Measurements from ENCODE around the gene ANKH.

Gene ANKH

DNA sequence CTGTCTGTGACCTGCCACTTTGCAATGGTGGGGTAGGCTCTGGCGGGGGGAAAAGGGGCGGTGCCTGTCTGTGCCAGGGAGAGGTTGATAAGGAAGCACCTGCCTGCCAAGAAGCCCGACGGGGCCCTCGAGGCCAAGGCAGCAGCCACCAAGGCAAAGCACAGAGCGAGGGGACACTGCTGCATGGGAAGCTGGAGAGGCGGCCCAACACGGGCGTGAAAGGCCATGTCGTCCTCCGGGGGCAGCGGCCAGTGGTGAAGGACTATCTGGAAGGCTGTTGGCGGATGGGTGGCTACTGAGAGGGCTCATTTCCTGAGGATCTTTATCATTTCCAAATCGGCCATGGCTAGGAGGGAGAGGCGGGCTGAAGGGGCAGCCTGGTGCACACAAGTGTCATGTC lies 140.7 kb downstream of the ANKH start:
- no peak for DNase-seq

DNA sequence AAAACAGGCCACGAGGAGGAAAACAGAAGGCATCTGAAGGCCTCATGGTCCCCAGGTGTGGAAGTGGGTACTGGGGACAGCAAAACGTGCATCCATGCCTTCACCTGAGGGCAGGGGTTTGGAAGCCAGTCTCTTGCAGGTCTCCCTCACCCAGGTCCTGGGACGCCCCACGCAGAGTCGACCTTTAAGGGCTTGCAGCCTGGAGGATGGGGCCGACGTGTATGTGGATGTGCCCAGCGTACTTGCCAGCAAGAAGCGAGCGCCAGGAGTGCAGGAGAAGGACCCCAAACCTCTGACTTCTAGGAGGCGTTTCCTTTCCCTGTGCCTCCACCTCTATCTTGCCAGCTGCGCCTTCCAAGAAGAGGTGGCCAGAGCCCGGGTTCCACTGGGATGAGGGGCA lies 141.1 kb downstream of the ANKH start:
- DNase-seq, result no peak

DNA sequence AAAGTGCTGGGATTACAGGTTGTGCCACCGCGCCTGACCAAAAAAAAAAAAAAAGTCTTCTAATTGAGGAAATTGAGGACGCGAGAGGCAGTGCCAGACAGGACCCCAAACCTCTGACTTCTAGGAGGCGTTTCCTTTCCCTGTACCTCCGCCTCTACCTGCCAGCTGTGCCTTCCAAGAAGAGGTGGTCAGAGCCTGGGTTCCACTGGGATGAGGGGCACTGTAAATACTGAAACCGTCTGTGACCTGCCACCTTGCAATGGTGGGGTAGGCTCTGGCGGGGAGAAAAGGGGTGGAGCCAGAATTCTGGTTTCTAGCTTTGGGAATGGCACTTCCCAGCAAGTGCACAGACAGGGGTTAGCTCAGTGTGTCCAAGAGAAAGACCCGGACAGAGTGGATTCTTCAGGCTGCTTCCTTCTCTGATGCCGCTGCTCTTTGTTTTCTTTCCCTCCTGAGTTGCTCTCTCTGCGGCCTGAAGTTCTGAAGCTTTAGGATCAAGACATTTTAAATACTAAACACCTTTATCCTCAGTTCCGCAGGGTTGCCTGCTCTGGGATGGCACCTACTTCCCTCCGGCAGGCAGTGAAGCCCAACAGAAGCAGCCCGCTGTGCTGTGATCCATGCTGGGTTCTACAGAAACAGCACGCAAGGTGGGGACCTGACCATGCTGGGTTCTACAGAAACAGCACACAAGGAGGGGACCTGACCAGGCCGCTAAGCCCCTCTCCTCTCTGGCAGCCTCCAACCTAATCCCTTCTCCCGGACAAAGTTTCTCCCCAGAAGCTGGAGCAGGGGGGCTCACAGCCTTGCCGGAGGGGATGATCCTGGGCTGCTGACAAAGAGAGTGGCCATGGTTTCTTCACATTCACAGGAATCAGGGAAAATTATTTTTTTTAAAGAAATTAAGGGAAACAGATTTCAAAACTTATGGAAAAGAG lies 141.9 kb downstream of the ANKH start:
- DNase-seq, result no peak

DNA sequence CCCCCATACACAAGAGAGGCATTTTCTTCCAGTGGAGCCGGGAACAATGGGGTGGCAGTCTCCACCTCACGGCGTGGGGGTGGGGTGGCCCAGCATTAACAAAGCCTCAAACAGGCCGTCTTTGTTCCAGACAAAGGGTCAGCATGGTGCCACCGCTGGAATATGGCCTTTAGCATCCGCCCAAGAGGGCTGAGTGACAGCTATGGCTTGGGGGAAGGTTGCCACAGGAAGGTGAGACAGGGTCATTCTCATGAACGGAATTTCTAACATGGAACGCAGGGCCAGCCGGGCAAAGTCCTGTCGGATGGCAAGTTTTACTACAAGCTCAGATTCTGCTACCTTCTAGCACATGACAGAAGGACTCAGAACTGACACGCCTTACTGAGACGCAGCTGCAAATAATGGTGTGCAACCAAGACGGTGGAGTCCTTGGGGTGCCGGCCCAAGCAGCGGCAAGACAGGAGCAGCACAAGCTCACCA lies 143.1 kb downstream of the ANKH start:
- DNase-seq, result no peak

DNA sequence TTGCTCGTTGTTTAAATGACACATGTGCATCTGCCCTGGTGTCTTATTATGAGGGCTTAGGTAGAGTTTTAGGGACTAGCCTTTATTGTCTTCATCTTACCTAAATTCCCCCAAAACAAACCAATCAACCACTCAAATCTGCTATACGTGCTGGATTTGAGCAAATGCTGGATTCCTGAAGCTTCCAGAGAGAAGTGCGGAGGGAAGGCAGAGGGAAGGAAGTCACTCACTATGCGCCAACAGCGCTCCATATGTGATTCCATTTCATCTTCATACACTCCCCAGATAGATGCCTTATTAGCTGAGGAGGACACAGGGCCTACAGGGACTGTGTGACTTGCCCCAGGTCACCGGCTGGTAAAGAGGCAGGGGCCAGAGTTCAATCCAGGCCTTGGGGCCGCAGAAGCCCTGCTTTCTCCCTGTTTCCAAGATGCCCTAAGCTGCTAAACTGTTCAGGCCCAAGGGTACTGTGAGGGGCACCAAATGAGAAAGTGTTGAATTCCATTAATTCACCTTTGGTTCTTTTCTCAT lies 143.6 kb downstream of the ANKH start:
- DNase-seq, result no peak

DNA sequence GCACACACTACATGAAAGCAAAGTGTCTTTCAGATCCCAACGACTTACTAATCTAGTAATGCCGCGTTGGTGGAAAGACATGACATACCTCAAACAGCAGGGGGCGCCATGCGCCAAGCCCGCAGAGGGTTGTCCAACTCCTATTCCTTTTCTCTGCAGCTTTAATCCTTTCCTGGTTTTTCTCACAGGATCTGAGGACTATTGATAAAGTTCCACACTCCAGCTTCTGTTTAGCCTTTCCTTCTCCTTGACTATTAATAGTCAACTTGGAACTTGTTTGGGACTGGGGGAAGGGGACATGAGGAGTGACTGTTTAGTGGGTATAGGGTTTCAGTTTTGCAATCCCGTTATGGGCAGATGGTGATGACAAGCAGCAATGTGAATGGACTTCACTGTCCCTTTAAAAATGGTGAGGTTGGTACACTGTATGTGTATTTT lies 144.1 kb downstream of the ANKH start:
- peak; percentile 88 for DNase-seq

DNA sequence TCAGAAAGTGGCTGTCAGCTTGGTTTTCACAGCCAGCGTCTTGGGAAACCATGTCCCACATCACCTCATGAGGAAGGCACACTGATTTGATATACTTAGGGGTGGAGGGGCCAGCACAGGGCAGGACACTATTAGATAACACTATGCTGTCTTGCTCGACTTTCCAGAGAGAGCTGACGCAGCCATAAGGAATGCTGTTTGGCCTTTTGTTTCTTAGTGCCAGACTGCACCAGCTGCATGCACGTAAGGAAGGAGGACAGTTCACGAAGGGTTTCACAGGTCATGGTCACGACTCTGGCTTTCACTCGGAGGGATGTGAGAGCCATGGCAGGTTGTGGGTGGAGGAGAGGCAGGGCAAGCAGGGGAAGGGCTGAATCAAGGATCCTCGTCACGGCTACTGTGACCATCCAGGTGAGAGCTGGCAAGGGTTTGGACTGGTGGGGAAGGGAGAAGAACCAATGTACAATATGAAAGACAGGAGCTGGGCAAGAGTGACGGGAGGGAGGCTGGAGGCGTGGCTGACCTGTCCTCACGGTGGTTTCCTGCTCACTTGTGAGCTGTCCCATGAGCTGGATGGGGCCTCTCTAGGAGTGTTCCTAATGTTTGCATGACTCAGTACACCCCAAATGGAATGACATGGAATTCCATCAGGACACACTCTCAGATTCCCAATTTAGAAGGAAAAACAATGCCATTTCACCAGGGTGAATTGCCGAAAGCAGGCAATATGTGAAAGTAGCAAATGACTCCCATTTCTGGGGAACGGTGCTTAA lies 145.3 kb downstream of the ANKH start:
- DNase-seq, result no peak

DNA sequence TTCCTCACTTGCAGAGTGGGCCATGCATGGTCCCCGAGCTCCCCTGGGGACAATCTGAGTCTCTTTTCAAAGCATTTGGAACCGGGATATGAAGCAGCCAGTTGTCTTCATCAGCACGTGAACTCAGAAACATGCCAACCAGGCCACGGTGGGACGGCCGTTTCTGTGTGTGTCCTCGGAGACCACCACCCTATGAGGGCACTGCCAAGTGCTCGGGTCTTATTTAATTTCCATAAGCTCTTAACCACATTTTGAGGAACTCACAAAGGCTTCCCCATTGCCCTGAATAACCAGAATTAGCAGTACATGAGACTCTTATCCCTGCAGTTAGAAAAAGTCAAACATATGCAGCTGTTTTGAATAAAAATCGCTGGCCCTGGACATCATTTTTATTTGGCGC lies 146.9 kb downstream of the ANKH start:
- no peak for DNase-seq

DNA sequence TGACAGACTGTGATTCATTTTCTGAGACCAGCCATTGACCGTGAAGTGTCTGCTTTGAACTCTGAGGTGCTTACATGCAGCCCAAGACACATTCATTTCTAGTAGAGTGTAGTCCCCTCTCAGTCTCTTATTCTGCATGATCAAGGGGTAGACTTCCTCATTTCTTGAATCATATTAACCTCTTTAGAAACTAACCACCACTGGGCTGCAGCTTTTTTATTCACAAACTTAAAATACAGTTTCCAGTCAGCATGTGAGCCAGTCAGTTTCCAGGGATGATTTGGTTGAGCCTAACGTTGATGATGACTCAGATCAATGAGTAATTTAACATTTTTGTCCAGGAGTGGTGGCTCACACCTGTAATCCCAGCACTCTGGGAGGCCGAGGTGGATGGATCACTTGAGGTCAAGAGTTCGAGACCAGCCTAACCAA lies 147.9 kb downstream of the ANKH start:
- DNase-seq, result no peak

DNA sequence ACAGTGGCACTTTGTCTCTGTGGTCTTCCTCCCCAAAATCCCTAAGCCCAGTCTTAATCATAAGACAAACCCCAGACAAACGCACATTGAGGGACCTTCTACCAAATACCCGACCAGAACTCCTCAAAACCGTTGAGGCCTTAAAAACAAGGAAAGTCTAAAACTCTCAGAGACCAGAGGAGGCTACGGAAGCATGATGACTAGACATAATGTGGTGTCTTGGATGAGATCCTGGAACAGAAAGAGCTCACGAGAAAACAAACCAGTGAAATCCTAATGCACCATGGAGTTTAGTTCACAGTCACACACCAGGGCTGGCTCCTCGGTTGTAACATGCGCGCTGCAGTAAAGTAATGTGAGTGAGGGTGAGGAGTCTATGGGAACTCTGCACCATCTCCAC lies 148.7 kb downstream of the ANKH start:
- no peak for DNase-seq

DNA sequence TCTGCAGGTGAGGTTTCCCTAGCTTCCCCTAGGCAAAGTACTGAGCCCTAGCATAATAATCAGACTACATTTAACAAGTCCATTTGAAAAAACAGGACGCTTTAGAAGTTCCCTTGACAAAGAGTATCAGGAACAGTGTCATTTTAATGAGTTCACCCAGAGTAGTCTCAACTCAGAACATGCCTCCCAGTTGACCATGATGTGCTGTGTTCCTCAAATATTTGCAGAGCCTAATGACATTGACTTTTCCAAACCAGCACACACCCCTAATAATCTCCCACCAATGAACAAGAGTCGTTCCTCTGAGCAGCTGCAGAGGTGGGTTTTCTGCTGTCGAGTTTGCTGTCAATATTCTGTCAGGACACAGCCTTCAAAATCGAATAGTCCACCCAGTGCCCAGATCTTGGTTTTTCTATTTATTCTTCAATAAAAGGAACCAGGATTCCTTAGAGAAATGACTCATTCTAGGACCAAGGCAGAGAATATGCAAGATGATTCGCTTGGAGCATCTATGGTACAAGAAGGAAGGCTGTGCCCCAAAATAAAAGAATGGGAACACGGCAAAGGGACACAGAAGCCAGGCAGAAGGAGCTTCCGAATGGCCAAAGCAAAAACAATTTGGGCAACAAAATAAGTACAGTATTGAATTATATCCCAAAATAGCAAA lies 149.5 kb downstream of the ANKH start:
- DNase-seq, result no peak

DNA sequence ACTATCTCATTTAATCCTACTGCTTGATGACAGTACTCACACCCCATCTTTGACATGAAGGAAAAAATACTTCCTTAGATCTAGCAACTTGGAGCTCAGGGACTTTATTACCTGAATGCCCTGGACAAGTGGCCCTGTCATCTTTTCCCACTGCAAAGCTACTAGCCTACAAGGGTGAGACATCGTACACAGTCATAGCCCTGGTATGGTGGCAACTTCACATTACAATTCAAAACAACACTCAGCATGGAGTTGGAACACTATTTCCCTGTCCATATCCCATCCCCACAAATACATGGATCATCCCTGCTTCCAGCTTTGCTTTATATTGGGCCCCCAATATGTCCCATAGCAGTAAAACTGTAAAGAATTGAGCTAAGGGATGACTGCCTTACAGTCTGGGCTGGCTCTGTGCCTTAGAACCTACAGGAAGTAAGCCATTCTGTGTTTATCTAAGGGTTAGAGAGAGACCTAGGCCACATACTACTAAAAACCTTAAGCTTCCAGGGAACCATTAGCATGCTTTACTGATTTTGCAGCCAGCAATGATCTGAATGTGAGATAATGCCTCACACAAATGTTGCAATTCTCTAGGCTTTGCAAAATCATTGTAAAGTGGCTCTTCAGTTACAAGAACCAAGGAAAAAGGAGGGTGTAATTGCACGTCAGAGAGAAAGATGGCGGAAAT lies 151.2 kb downstream of the ANKH start:
- DNase-seq, result no peak

DNA sequence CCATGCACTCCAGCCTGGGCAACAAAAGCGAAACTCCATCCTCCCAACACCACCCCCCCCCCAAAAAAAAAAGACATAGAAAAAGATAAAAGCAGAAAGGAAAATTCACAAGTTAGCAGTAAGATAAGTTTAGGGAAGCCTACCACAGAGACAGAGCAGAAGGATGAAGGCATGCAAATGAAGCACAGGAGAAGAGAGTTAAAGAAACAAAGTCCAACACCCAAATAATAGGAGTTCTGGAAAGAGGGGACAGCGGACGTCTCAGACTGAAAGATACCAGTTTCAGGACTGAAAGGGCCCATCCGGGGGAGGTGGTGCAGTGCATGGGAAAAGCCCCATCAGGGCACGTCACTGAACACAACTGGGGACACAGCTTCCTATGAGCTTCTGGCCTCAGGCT lies 152.8 kb downstream of the ANKH start:
- DNase-seq, result no peak

DNA sequence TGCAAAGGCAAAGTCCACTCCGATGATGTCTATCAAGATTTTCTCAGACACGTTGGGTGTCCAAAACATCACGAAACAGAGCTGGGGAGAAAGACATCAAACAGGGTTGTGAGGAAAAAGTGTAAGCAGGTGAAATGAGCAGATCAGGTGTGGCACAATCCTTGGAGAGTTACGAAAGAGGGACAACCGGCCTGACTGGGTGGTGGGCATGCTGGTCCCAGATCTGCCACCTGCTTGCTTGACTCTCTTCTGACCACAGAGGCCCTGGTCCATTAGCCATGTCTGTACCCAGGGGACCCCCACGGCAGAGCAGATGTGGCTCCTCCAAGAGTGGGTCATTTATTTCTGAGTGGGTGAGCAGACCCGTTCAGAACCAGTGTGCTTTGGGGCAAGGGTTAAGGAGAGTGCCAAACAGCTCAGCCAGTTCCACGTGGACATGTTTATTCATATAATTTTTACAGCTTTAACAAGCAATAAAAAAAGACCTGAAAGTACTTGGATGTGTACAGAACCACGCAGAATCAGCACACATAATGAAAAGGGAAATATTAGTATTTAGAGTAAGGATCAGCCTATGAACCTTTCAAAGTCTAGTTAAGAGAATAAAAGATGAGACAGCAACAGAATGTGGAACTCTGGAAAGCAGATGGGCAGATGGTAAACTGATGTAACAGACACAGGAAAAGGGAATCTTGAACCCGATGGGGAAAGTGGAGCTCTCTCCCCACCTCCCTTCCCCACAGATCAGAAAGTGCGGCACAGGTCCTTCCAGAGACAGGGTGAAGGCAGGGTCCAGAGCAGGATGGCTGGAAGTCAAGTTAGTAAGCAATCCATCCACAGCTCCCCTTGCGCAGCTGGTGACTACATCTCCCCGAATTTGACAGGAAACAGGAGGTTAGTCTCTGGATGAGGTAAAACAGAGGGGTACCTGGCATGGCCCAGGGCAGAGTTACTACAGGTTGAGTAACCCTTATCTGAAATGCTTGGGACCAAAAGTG lies 154.5 kb downstream of the ANKH start:
- DNase-seq, result no peak

DNA sequence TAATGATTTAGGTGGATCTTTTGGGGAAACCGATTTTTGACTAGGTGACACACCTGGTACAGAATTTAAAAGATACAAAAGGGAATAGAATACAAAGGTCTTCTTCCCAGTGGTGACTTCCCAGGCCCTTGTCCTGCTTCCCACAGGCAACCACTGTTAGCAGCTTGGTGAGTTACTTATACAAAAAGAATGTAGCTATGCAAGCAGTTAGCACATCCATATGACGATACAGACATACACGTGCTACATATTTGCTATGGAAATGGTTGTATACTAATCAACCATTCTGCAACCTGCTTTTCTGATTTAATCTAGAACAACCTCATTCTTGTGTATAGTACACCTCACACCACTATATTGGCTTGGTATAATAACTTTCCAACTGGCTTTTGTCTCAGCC lies 156.1 kb downstream of the ANKH start:
- DNase-seq, result no peak

DNA sequence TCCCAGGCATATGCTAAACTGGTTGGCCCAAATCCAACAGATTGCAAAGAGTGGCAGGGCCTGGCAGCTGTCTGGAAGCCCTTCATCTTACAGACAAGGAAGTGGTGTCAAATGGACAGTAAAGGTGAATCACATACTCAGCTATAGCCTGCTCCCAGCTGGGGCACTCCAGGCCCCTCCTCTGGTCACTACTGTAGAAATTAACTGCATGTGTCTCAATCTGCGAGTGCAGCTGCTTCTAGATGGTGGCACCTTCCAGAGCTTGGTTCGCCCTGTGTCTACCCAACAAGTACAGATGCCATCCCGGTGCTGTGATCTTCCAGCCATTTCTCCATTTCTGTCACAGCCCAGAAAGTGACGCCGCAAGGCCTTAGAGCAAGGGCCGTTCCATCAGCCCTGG lies 156.9 kb downstream of the ANKH start:
- no peak for DNase-seq

DNA sequence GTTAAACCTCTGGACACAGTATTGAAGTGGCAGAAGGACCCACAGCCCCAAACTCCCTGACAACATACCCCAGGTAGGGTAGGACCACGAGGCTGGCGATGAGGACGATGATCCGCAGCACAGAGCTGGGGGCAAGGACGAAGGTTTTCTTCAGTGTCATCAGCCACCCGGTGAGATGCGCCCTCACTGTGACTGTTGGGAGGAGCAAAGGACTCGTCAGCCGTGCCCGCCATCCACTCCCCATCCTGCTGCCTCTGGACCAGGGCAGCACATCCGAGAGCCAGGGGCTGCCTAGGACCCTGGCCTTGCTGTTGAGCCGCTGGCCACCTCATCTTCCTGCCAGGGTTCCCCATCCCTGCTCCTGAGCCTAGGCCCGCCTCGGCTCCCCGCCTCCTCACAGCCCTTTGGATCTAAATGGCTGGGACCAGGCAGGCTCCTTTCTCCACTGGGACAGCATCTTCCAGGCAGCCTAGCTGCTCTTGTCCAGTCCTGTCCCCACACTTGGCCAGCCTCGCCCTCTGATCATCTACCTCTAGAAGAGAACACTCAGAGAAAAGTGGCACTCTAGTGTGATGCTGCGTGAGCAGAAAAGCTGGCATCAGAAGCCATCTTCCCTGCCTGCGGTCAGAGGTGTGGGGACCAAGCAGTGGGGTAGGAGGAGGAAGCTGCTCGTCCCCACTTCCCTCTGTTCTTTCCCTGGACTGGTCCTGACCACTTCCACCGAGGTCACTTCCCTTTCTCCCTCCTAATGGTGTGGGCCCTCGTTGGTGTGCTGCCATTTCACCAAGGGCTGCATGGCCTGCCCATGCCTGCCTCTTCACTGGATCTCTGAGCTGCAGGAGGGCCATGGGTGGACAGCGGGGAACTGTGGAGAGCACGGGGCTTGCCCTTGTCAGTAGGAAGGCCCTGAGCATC lies 157.8 kb downstream of the ANKH start:
- DNase-seq, result no peak

DNA sequence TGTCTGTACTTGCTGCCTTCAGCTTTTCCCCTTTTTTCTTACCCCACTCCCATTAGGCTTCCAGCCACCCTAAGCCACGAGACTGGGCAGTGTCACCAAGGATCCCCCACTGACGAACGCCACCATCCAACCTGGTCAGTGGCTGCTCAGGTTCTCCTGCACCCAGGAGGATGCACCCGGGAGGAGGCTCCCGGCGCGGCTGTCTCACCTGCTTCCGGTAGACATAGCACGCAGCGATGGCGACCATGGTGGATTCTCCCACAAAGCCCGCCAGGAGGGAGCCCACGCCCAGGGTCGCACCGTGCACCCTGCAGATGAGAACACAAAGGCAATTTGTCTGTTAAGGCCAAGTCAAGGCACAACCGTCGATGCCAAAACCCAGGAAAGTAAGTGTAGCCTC lies 158.9 kb downstream of the ANKH start:
- DNase-seq, result no peak

DNA sequence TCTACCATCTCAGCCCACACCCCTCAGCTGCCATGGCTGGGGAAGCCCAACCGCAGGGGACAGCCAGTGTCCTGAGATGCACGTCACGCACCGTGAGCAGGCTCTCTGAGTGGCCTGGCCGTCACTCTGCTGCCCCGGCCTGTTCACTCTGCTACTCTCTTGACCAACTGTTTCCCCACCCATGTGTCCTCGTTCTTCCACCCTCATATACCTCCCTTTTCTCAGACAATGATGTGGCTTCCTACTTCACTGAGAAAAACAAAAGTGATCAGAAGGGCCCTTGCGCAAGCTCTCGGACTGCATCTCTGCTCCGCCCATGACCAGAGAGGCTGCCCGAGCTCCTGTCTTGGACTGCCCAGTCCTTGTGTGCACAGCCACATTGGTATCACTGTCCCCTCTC lies 159.4 kb downstream of the ANKH start:
- no peak for DNase-seq

All from CD4-positive, alpha-beta T cell treated with Interleukin-17A for 4 hours (primary cell).